Type B pancreatic cell (in vitro differentiated cells): Measurements from ENCODE around the gene TPI1. TPM values are rescaled to one million over a fixed set of nuclear protein-coding genes. Genes with fewer than 3 reads are reported as not detected.

Source experiments
- DNase-seq: peaks from one replicate; pipeline ENCODE4 v3.0.0; 2021; ENCODE audit warnings: mixed read lengths; ENCODE audit not compliant: unreplicated experiment; ENCODE audit errors: extremely low spot score
- H3K27ac Mint-ChIP-seq: 2 replicates; pipeline ENCODE4 v1.8.0; 2021; ENCODE audit warnings: mild to moderate bottlenecking, mixed read lengths
- H3K27me3 Mint-ChIP-seq: 2 replicates; pipeline ENCODE4 v1.8.0; 2021; ENCODE audit warnings: mixed read lengths
- H3K36me3 Mint-ChIP-seq: 2 replicates; pipeline ENCODE4 v1.8.0; 2021; ENCODE audit warnings: mixed read lengths
- H3K4me1 Mint-ChIP-seq: one replicate; pipeline ENCODE4 v1.8.0; 2021; ENCODE audit warnings: mixed read lengths; ENCODE audit not compliant: unreplicated experiment
- H3K4me3 Mint-ChIP-seq: 2 replicates; pipeline ENCODE4 v1.8.0; 2021; ENCODE audit warnings: mild to moderate bottlenecking, mixed read lengths
- H3K9me3 Mint-ChIP-seq: 2 replicates; pipeline ENCODE4 v1.8.0; 2021; ENCODE audit warnings: mixed read lengths
- CTCF ChIP-seq: fragments of 200-600 bp; sonication (generic); conservative IDR thresholded peaks from 2 replicates; pipeline ENCODE4 v1.5.0; 2021; ENCODE audit warnings: antibody characterized with exemption, mild to moderate bottlenecking
- total RNA-seq: library from RNA; stranded (reverse); gene quantifications from 2 replicates; pipeline ENCODE4 v1.2.1, GENCODE V29; 2021; ENCODE audit warnings: low replicate concordance

The TPI1 gene
- total RNA-seq, 1 donor from 2014 or later: 565 TPM

- peak overlapping the region; percentile 90 for H3K4me3 Mint-ChIP-seq
- peak overlapping the region; percentile 79 for H3K27ac Mint-ChIP-seq
- no peaks in the 10 kb centered on the region for H3K9me3 Mint-ChIP-seq
- H3K36me3 Mint-ChIP-seq: peaks cover 13% of the 10 kb centered on the region
- DNase-seq: no peak
- TF ChIP-seq CTCF: no peak
- peaks cover 28% of the 10 kb centered on the region for H3K4me1 Mint-ChIP-seq
- peaks cover 40% of the 10 kb centered on the region for H3K27me3 Mint-ChIP-seq
These were observed 39.9 kb upstream of the TPI1 start for GRCh38 chr12:6827437-6827911.

GRCh38 chr12:6827982-6828780 lies 39.1 kb upstream of the TPI1 start, which contains the start of gene P3H3:
Gene P3H3, plus strand, starts transcription at chr12:6828407. Its CDS starts 34 bp downstream, at chr12:6828441.
- peak; percentile 16 for TF ChIP-seq CTCF
- peak within 1 kb of the TSS; percentile 98 for H3K4me3 Mint-ChIP-seq
- H3K27me3 Mint-ChIP-seq: peaks cover 33% of the 10 kb centered on the region
- H3K36me3 Mint-ChIP-seq: peaks cover 13% of the 10 kb centered on the region
- H3K9me3 Mint-ChIP-seq: no peaks in the 10 kb centered on the region
- H3K4me1 Mint-ChIP-seq: peaks cover 22% of the 10 kb centered on the region
- no peak for DNase-seq
- H3K27ac Mint-ChIP-seq: peak within 1 kb of the TSS; percentile 90

GRCh38 chr12:6828781-6829535 lies 38.4 kb upstream of the TPI1 start:
- no peaks in the 10 kb centered on the region for H3K9me3 Mint-ChIP-seq

GRCh38 chr12:6829536-6830220 lies 37.7 kb upstream of the TPI1 start:
- Mint-ChIP-seq H3K9me3 (no peaks in the 10 kb centered on the region), H3K27ac (peak overlapping the region; percentile 90), H3K4me3 (peak overlapping the region; percentile 98), H3K27me3 (peaks cover 26% of the 10 kb centered on the region), H3K4me1 (peaks cover 20% of the 10 kb centered on the region), H3K36me3 (peaks cover 17% of the 10 kb centered on the region)
- DNase-seq: no peak
- TF ChIP-seq CTCF: peak; percentile 47

More at GRCh38 chr12:6828781-6829535, 38.4 kb upstream of the TPI1 start:
- Mint-ChIP-seq H3K36me3 (peaks cover 13% of the 10 kb centered on the region), H3K4me3 (peak overlapping the region; percentile 98), H3K27me3 (peaks cover 31% of the 10 kb centered on the region), H3K27ac (peak overlapping the region; percentile 90), H3K4me1 (peaks cover 20% of the 10 kb centered on the region)
- DNase-seq: no peak
- TF ChIP-seq CTCF: no peak

GRCh38 chr12:6830286-6830890 lies 36.9 kb upstream of the TPI1 start:
- DNase-seq: no peak
- H3K27ac Mint-ChIP-seq: no peak overlapping the region

More at GRCh38 chr12:6830286-6830890, 36.9 kb upstream of the TPI1 start:
- TF ChIP-seq CTCF: no peak
- H3K9me3 Mint-ChIP-seq: no peaks in the 10 kb centered on the region
- peaks cover 19% of the 10 kb centered on the region for H3K36me3 Mint-ChIP-seq
- H3K4me1 Mint-ChIP-seq: peaks cover 14% of the 10 kb centered on the region
- H3K27me3 Mint-ChIP-seq: peaks cover 19% of the 10 kb centered on the region
- peak overlapping the region; percentile 98 for H3K4me3 Mint-ChIP-seq
